HepG2 (cell line): ENCODE results near the gene PEX10. TPM values are rescaled to one million over a fixed set of nuclear protein-coding genes. Genes with fewer than 3 reads are reported as not detected.

Source experiments
- ATAC-seq: fragments of 200-7000 bp; cut with Tn5 transposase; 3 replicates; pipeline ENCODE4 v1.9.1; 2020; ENCODE audit warnings: mild to moderate bottlenecking, moderate library complexity
- BruUV-seq: library from RNA; stranded (reverse); fragments of 400-500 nt; replicated peaks from 2 replicates; lab custom pipeline; 2021; lab: Mats Ljungman, UMichigan
- CTCF ChIA-PET: fragments of 300-600 bp; formaldehyde crosslinking; extraction: SDS; loops from one replicate; lab custom pipeline; 2021; ENCODE audit warnings: low total read pairs, inconsistent platforms, low intra/inter-chr PET ratio; lab: Yijun Ruan, JAX
- POLR2A ChIA-PET: fragments of 350-600 bp; sonication (Branson Sonifier 250); formaldehyde crosslinking; loops from one replicate; lab custom pipeline; 2020; ENCODE audit warnings: antibody characterized with exemption, inconsistent platforms; lab: Yijun Ruan, JAX
- DNase-seq: peaks from one replicate; pipeline ENCODE4 v3.0.0-alpha.2; 2015; ENCODE audit warnings: low spot score
- FAIRE-seq: peaks from 3 replicates; lab custom pipeline; 2011; peaks lifted over from hg19 to GRCh38; lab: Jason Lieb, UNC
- H2AFZ ChIP-seq: one replicate; pipeline ENCODE4 v1.6.1; 2011; ENCODE audit warnings: low read length, inconsistent platforms
- H3K27ac ChIP-seq: fragments of 300-600 bp; 3 replicates; pipeline ENCODE4 v1.8.0; 2011; ENCODE audit warnings: mixed run types, mild to moderate bottlenecking, mixed read lengths, low read length, inconsistent platforms; ENCODE audit not compliant: insufficient read depth; ENCODE audit errors: extremely low read length
- H3K27me3 ChIP-seq, 2 experiments: fragments of 200-600 bp in 1 of 2; 2 replicates in 1 of 2; 3 replicates in 1 of 2; pipeline versions ENCODE4 v1.6.0 to v1.8.0; 2011; ENCODE audit warnings: low read length in 2 of 2, mild to moderate bottlenecking in 2 of 2, moderate library complexity in 2 of 2, inconsistent platforms in 1 of 2; ENCODE audit not compliant: insufficient read depth in 2 of 2, control insufficient read depth in 1 of 2
- H3K36me3 ChIP-seq, 2 experiments: fragments of 200-600 bp in 1 of 2; replicated peaks in 1 of 2; 2 replicates in 1 of 2; 3 replicates in 1 of 2; pipeline versions ENCODE4 v1.5.1 to v1.8.0; 2011; ENCODE audit warnings: low read length in 2 of 2, inconsistent platforms in 1 of 2; ENCODE audit not compliant: insufficient read depth in 2 of 2, control insufficient read depth in 1 of 2
- H3K4me1 ChIP-seq: 2 replicates; pipeline ENCODE4 v1.5.1; 2012; ENCODE audit warnings: low read length, inconsistent platforms; ENCODE audit not compliant: insufficient read depth
- H3K4me2 ChIP-seq: 2 replicates; pipeline ENCODE4 v1.6.0; 2011; ENCODE audit warnings: low read depth, low read length, inconsistent platforms
- H3K4me3 ChIP-seq, 3 experiments: fragments of 200-600 bp in 1 of 3; sonication (generic), shearing (Covaris generic) in 1 of 3; replicated peaks in 1 of 3; 2 replicates each; pipeline ENCODE4 v1.5.1; 2011 to 2016; ENCODE audit warnings: low read length in 3 of 3, inconsistent platforms in 2 of 3, low read depth in 2 of 3, mild to moderate bottlenecking in 2 of 3, control low read depth in 1 of 3, mixed read lengths in 1 of 3; ENCODE audit not compliant: insufficient read depth in 1 of 3
- H3K79me2 ChIP-seq: one replicate; pipeline ENCODE4 v1.6.1; 2011; ENCODE audit warnings: low read length, inconsistent platforms; ENCODE audit not compliant: insufficient read depth
- H3K9ac ChIP-seq: 2 replicates; pipeline ENCODE4 v1.6.0; 2011; ENCODE audit warnings: mild to moderate bottlenecking, low read depth, low read length, inconsistent platforms; ENCODE audit not compliant: insufficient read depth
- H3K9me3 ChIP-seq: 2 replicates; pipeline ENCODE4 v1.5.1; 2012; ENCODE audit warnings: mild to moderate bottlenecking, low read length
- H4K20me1 ChIP-seq: 2 replicates; pipeline ENCODE4 v1.6.0; 2011; ENCODE audit warnings: inconsistent platforms, mild to moderate bottlenecking, low read length, moderate library complexity; ENCODE audit not compliant: insufficient read depth
- ATF1 ChIP-seq: IDR thresholded peaks from 2 replicates; pipeline ENCODE4 v1.6.1; 2016; ENCODE audit warnings: mild to moderate bottlenecking, control low read depth
- BRD4 ChIP-seq: sonication (generic); formaldehyde crosslinking; IDR thresholded peaks from 2 replicates; pipeline ENCODE4 v1.4.0; 2020; ENCODE audit warnings: missing genetic modification reagents
- CEBPB ChIP-seq: IDR thresholded peaks from 2 replicates; pipeline ENCODE4 v1.6.1; 2011; ENCODE audit warnings: low read depth, low read length, improper control_type of control experiment, borderline replicate concordance
- PLRG1 ChIP-seq: fragments of 450-650 bp; conservative IDR thresholded peaks from 2 replicates; pipeline ENCODE4 v1.6.1; 2016
- RNF2 ChIP-seq: fragments of 450-650 bp; conservative IDR thresholded peaks from 2 replicates; pipeline ENCODE4 v1.6.1; 2016; ENCODE audit warnings: low read depth
- YEATS4 ChIP-seq: sonication (generic); formaldehyde crosslinking; IDR thresholded peaks from 2 replicates; pipeline ENCODE4 v1.4.0; 2020; ENCODE audit warnings: missing genetic modification reagents, borderline replicate concordance
- ZNF160 ChIP-seq: sonication (generic); formaldehyde crosslinking; IDR thresholded peaks from 2 replicates; pipeline ENCODE4 v1.8.0; 2022; ENCODE audit warnings: mild to moderate bottlenecking, inconsistent platforms, missing genetic modification reagents
- ZNF530 ChIP-seq: sonication (generic); formaldehyde crosslinking; IDR thresholded peaks from 2 replicates; pipeline ENCODE4 v1.5.0; 2020; ENCODE audit warnings: low read depth, mild to moderate bottlenecking, missing genetic modification reagents
- ZNF567 ChIP-seq: sonication (generic); formaldehyde crosslinking; IDR thresholded peaks from 2 replicates; pipeline ENCODE4 v1.8.1; 2023; ENCODE audit warnings: mild to moderate bottlenecking, missing genetic modification reagents, borderline replicate concordance
- ZNF614 ChIP-seq: IDR thresholded peaks from 2 replicates; pipeline ENCODE4 v1.6.1; 2018; ENCODE audit warnings: missing biosample characterization, missing genetic modification reagents, inconsistent platforms, borderline replicate concordance
- WGBS: methylation state at CpG from one replicate; pipeline ENCODE4 v1.1.6; 2017; ENCODE audit warnings: low lambda C conversion rate; 5-methylcytosine and 5-hydroxymethylcytosine counted together
- in situ Hi-C: cut with HindIII; loops from 2 replicates; pipeline ENCODE4 v1.10.0; 2017; ENCODE audit warnings: low pct_unique_long_range_greater_than_20kb; ENCODE audit not compliant: extremely low pct_ligation_motif_present
- intact Hi-C: fragments of 100-400 bp; cut with micrococcal nuclease; formaldehyde crosslinking; loops from one replicate; pipeline ENCODE4 v1.10.0; 2022; ENCODE audit not compliant: unreplicated experiment
- polyA plus RNA-seq, 8 experiments: library from polyadenylated mRNA; depleted of rRNA in 3 of 8; stranded (reverse) in 7 of 8; unstranded in 1 of 8; fragments of >200 nt; fragmentation: Illumina TruSeq in 4 of 8; extraction: Trizol in 4 of 8; gene quantifications; 2 replicates each; pipeline versions ENCODE4 v1.2.1 to v1.2.3, GENCODE V29; 2011 to 2016; ENCODE audit warnings: low read depth in 4 of 8, missing spikeins in 1 of 8, mixed read lengths in 1 of 8; ENCODE audit not compliant: insufficient read depth in 1 of 8
- total RNA-seq, 5 experiments: library from RNA; depleted of rRNA; stranded (reverse); fragments of >200 nt; fragmentation: Illumina TruSeq; extraction: Trizol; gene quantifications; 2 replicates each; pipeline ENCODE4 v1.2.3, GENCODE V29; 2016; ENCODE audit warnings: low read depth in 1 of 5
- TF ChIP-seq, protein P1 (sequence below): sonication (generic); formaldehyde crosslinking; IDR thresholded peaks from 2 replicates; pipeline ENCODE4 v1.5.1; 2020; ENCODE audit warnings: mild to moderate bottlenecking, missing genetic modification reagents, moderate library complexity
- TF ChIP-seq, protein P2 (sequence below): sonication (generic); formaldehyde crosslinking; IDR thresholded peaks from 2 replicates; pipeline ENCODE4 v1.4.0; 2020; ENCODE audit warnings: missing genetic modification reagents, low read depth, mild to moderate bottlenecking, borderline replicate concordance

PEX10 gene
- total and polyA plus RNA-seq, 2 of the 13 experiments (the other 11 are each of a cell fraction or from before 2014, with no cell fraction given): 16.1 to 39.6 TPM

DNA sequence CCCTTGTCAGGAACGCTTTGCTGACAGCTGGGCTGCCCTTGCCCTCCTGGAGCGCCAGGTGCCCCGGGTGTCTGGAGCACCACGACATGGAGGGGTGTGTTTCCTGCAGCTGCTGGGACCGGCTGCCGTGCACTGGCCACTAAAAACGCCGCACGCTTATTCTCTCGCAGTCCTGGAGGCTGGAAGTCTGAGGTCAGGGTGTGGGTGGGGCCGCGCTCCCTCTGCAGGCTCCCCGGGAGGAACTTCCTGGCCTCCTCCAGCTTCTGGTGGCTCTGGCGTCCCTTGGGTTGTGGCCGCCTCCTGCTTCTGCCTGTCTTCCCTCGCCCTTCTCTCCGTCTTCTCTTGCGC lies 35.7 kb upstream of the PEX10 start:
- Histone ChIP-seq H4K20me1 (no peaks in the 10 kb centered on the region), H2AFZ (no peak overlapping the region), H3K4me2 (no peak overlapping the region), H3K36me3 (no peaks in the 10 kb centered on the region), H3K27ac (no peak overlapping the region), H3K9ac (no peak overlapping the region), H3K4me3 (no peak overlapping the region), H3K9me3 (no peaks in the 10 kb centered on the region), H3K4me1 (no peaks in the 10 kb centered on the region; the same call in 1 of the 2 replicates), H3K79me2 (no peaks in the 10 kb centered on the region), H3K27me3 (peaks cover 28 to 72% of the 10 kb centered on the region in 2 experiments; a peak in 4 of 5 replicates)
- DNase-seq (peak; percentile 12), ATAC-seq (peak; percentile 17), FAIRE-seq (no peak)
- WGBS: 35% methylated on average over 8 of the region's 18 CpGs
- CTCF ChIA-PET: no interaction called here
- intact Hi-C loops: no loop called here
- POLR2A ChIA-PET: no interaction called here
- TF ChIP-seq PLRG1: no peak
- TF ChIP-seq CEBPB: no peak
- TF ChIP-seq ZNF530 (CRISPR knock-in tag): no peak
- TF ChIP-seq BRD4: no peak
- TF ChIP-seq, protein P1, sequence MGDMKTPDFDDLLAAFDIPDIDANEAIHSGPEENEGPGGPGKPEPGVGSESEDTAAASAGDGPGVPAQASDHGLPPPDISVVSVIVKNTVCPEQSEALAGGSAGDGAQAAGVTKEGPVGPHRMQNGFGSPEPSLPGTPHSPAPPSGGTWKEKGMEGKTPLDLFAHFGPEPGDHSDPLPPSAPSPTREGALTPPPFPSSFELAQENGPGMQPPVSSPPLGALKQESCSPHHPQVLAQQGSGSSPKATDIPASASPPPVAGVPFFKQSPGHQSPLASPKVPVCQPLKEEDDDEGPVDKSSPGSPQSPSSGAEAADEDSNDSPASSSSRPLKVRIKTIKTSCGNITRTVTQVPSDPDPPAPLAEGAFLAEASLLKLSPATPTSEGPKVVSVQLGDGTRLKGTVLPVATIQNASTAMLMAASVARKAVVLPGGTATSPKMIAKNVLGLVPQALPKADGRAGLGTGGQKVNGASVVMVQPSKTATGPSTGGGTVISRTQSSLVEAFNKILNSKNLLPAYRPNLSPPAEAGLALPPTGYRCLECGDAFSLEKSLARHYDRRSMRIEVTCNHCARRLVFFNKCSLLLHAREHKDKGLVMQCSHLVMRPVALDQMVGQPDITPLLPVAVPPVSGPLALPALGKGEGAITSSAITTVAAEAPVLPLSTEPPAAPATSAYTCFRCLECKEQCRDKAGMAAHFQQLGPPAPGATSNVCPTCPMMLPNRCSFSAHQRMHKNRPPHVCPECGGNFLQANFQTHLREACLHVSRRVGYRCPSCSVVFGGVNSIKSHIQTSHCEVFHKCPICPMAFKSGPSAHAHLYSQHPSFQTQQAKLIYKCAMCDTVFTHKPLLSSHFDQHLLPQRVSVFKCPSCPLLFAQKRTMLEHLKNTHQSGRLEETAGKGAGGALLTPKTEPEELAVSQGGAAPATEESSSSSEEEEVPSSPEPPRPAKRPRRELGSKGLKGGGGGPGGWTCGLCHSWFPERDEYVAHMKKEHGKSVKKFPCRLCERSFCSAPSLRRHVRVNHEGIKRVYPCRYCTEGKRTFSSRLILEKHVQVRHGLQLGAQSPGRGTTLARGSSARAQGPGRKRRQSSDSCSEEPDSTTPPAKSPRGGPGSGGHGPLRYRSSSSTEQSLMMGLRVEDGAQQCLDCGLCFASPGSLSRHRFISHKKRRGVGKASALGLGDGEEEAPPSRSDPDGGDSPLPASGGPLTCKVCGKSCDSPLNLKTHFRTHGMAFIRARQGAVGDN (CRISPR knock-in tag): no peak
- no peak for TF ChIP-seq RNF2
- TF ChIP-seq ZNF614 (CRISPR knock-in tag): no peak
- no peak for TF ChIP-seq ZNF567 (CRISPR knock-in tag)
- no peak for TF ChIP-seq ZNF160 (CRISPR knock-in tag)
- TF ChIP-seq, protein P2, sequence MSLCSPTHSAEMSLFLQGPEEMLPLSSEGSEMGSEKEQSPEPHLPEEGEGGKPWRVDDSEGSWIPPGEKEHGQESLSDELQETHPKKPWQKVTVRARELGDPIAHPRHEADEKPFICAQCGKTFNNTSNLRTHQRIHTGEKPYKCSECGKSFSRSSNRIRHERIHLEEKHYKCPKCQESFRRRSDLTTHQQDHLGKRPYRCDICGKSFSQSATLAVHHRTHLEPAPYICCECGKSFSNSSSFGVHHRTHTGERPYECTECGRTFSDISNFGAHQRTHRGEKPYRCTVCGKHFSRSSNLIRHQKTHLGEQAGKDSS (CRISPR knock-in tag): no peak
- TF ChIP-seq ATF1 (CRISPR knock-in tag): no peak
- TF ChIP-seq YEATS4: no peak
- in situ Hi-C loops: no loop called here
- no TSS peak for BruUV-seq
